ENCODE results near the gene ATF5.

The ATF5 gene

GRCh38 chr19:49889038-49889686 lies 39.8 kb upstream of the ATF5 start:
- ATAC-seq (replicated peaks) (no peak), DNase-seq (no peak)
- no peaks in the 10 kb centered on the region for H3K27me3 Mint-ChIP-seq
- H3K4me1 Mint-ChIP-seq (ENCODE audit: low read depth in 2 of 2): peaks cover 4 to 34% of the 10 kb centered on the region in 2 donors
- H3K4me3 Mint-ChIP-seq: peak overlapping the region; percentile 27 to 86
- no peaks in the 10 kb centered on the region for H3K9me3 Mint-ChIP-seq
- no peaks in the 10 kb centered on the region for H3K36me3 Mint-ChIP-seq (ENCODE audit: insufficient read depth)
- peak overlapping the region in 1 of 2 donors; percentile 99 for H3K27ac Mint-ChIP-seq

DNA sequence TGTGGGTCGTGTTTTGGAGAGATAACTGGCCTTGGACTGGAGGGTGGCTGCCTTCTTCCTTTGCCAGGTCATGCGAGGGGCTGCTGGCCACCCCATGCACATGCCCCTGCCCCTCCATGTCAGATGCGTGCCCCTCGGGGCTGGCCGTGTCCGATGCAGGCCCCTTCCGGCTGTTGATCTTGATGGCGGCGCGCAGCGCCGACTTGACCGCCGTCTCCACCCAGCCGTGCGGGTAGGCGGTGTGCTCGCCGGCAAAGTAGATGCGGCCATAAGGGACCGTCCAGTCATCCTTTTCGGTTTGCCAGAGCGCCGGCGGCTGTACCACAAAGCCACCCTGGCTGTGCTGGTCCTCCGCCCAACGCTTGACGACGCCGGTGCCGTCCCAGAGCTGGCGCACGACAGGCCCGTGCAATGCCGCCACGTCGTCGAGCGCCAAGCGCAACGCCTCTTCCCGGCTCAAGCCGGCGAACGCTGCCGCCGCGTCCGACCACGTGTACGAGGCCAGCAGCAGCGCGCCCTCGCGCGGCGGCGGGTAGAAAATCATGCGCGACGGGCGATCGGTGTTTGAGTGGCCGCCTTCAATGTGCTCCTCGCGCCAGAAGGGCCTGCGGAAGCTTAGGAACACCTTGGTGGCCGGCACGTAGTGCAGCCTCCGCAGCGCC lies 39.2 kb upstream of the ATF5 start:
- Mint-ChIP-seq H3K9me3 (no peaks in the 10 kb centered on the region), H3K4me1 (ENCODE audit: low read depth in 2 of 2) (peaks cover 4 to 40% of the 10 kb centered on the region in 2 donors), H3K36me3 (ENCODE audit: insufficient read depth) (no peaks in the 10 kb centered on the region), H3K27ac (peak overlapping the region in 1 of 2 donors; percentile 99), H3K27me3 (no peaks in the 10 kb centered on the region), H3K4me3 (peak overlapping the region; percentile 74 to 86)
- peak; percentile 46 for ATAC-seq (replicated peaks)
- DNase-seq: peak; percentile 60 to 73 (median 70)

GRCh38 chr19:49890349-49891311 lies 38.4 kb upstream of the ATF5 start:
- Mint-ChIP-seq H3K36me3 (ENCODE audit: insufficient read depth) (no peaks in the 10 kb centered on the region), H3K27me3 (no peaks in the 10 kb centered on the region), H3K9me3 (no peaks in the 10 kb centered on the region), H3K4me3 (peak overlapping the region; percentile 74 to 86), H3K27ac (peak overlapping the region in 1 of 2 donors; percentile 99), H3K4me1 (ENCODE audit: low read depth in 2 of 2) (peaks cover 4 to 46% of the 10 kb centered on the region in 2 donors)
- DNase-seq (peak; percentile 52 to 70 (median 69)), ATAC-seq (replicated peaks) (peak; percentile 56)

DNA sequence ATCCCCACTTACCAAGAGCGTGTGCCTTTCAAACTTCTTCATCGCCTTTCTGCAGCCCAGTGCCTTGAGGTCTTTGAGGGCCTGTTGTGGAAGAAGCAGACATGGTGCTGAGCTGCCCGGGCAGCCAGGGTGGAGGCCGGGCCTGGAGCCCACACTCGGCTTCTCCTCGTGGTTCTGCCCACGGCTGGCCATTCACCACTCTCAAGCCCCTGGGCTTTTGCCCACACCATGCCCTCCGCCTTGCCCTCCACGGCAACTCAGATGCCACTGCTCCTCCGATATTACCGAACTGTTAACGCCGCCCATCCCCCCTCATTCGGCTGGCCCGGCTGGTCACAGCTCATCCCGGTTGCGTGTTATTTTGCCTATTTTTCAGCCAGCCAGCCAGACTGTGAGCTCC lies 37.6 kb upstream of the ATF5 start:
- no peaks in the 10 kb centered on the region for H3K27me3 Mint-ChIP-seq
- peak overlapping the region in 1 of 2 donors; percentile 99 for H3K27ac Mint-ChIP-seq
- peaks cover 8 to 51% of the 10 kb centered on the region in 2 donors for H3K4me1 Mint-ChIP-seq (ENCODE audit: low read depth in 2 of 2)
- H3K36me3 Mint-ChIP-seq (ENCODE audit: insufficient read depth): no peaks in the 10 kb centered on the region
- DNase-seq (no peak), ATAC-seq (replicated peaks) (peak; percentile 2)
- no peaks in the 10 kb centered on the region for H3K9me3 Mint-ChIP-seq
- peak overlapping the region; percentile 6 to 86 for H3K4me3 Mint-ChIP-seq

DNA sequence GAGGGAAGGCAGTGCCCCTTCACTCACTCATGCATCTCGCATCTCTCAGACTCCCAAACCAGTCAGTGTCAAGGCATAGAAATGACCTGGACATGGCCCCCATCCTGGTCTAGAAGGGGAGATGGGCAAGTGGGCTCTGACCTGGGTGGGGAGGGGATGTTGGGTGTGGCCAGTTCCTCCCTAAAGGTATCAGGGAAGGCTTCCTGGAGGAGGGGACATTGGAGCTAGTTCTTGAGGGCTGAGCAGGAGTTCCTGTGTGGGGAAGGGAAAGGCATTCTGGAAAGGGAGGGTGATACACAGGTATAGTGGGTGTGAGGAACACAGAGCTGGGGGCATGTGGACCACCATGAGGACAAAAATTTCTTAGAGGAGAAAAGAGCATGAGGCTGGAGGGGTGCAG lies 36.3 kb upstream of the ATF5 start:
- DNase-seq: no peak
- H3K4me1 Mint-ChIP-seq (ENCODE audit: low read depth in 2 of 2): peaks cover 21 to 61% of the 10 kb centered on the region in 2 donors
- no peaks in the 10 kb centered on the region for H3K9me3 Mint-ChIP-seq
- no peak for ATAC-seq (replicated peaks)
- H3K27me3 Mint-ChIP-seq: no peaks in the 10 kb centered on the region
- peak overlapping the region in 1 of 2 donors; percentile 86 for H3K4me3 Mint-ChIP-seq
- H3K36me3 Mint-ChIP-seq (ENCODE audit: insufficient read depth): no peaks in the 10 kb centered on the region
- peak overlapping the region in 1 of 2 donors; percentile 99 for H3K27ac Mint-ChIP-seq

DNA sequence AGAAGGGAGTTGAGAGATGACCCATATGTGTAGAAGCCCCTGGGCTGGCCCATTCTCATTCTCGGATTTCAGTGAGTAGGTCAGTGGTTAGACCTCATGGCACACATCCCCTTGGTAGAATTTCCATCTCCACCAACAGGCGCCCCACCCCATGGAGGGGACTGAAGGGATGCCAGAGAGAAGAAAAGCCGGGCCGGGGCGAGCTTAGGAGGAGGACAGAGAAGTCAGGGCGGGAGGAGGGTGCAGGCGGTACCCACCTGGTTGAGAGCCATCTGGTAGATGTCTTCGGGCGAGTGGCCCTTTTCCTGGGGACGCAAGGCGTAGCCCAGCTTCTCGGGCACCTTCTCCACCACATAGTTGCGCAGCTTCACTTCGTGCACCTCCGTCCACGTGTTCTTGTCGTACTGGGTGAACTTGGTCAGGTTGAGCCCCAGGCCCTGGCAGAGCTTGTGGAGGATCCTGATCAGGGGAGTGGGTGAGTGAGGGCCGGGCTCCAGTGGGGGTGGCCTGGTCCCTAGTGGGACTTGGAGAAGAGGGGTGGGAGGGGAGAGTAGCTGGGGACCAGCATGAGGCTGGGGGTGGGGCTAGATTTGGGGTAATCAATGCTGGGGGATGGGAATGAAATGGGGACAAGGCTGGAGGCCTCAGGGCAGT lies 34.9 kb upstream of the ATF5 start:
- no peaks in the 10 kb centered on the region for H3K36me3 Mint-ChIP-seq (ENCODE audit: insufficient read depth)
- peak overlapping the region; percentile 98 to 99 for H3K27ac Mint-ChIP-seq
- H3K4me3 Mint-ChIP-seq: peak overlapping the region in 1 of 2 donors; percentile 86
- H3K27me3 Mint-ChIP-seq: no peaks in the 10 kb centered on the region
- H3K4me1 Mint-ChIP-seq (ENCODE audit: low read depth in 2 of 2): peaks cover 24 to 60% of the 10 kb centered on the region in 2 donors
- no peaks in the 10 kb centered on the region for H3K9me3 Mint-ChIP-seq
- DNase-seq (no peak), ATAC-seq (replicated peaks) (no peak)

- Mint-ChIP-seq H3K27ac (peak overlapping the region; percentile 98 to 99), H3K9me3 (no peaks in the 10 kb centered on the region), H3K27me3 (no peaks in the 10 kb centered on the region), H3K4me1 (ENCODE audit: low read depth in 2 of 2) (peaks cover 24 to 56% of the 10 kb centered on the region in 2 donors), H3K4me3 (peak overlapping the region in 1 of 2 donors; percentile 86), H3K36me3 (ENCODE audit: insufficient read depth) (no peaks in the 10 kb centered on the region)
- DNase-seq: peak in 2 of 3 experiments; percentile 53 to 55
- ATAC-seq (replicated peaks): peak; percentile 16
Measured at GRCh38 chr19:49894879-49895565, 34.0 kb upstream of the ATF5 start.

DNA sequence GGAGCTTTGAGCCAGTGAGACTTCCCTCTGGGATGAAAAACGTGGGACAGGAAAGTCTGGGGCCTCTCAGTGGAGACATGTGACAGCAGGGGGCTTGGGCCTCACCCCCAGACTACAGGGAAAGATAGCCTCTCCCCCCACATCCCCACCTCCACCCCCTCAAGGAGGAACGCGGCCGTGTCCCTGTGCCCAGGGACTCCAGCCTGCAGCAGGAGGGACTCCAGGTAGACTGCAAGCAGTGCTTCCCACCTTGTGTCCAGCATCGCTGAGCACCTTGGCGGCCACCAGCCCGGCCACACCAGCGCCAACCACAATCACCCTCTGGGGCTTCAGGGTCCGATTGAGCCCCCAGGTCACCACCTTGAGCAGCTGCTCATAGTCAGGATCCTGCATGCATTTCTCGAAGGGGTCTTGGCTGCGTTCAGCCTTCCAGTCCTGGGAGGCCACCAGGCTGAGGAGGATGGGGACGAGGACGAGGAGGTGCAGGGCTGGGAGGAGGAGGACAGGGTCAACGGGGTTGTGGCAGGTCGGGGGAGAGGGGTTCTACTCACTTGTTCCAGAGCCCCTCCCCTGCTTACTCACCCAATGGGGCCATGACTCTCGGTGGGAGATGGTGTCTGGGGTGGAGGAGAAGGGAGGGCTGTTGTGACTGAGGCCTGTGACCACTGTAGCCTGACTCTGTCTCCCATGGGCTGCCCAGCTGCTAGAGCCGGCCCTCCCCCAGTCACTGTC lies 33.3 kb upstream of the ATF5 start:
- peaks cover 24 to 53% of the 10 kb centered on the region in 2 donors for H3K4me1 Mint-ChIP-seq (ENCODE audit: low read depth in 2 of 2)
- no peaks in the 10 kb centered on the region for H3K9me3 Mint-ChIP-seq
- H3K4me3 Mint-ChIP-seq: peak overlapping the region; percentile 74 to 86
- H3K27me3 Mint-ChIP-seq: no peaks in the 10 kb centered on the region
- DNase-seq (no peak), ATAC-seq (replicated peaks) (no peak)
- H3K27ac Mint-ChIP-seq: peak overlapping the region; percentile 98 to 99
- peaks cover under 1% of the 10 kb centered on the region for H3K36me3 Mint-ChIP-seq (ENCODE audit: insufficient read depth)

DNA sequence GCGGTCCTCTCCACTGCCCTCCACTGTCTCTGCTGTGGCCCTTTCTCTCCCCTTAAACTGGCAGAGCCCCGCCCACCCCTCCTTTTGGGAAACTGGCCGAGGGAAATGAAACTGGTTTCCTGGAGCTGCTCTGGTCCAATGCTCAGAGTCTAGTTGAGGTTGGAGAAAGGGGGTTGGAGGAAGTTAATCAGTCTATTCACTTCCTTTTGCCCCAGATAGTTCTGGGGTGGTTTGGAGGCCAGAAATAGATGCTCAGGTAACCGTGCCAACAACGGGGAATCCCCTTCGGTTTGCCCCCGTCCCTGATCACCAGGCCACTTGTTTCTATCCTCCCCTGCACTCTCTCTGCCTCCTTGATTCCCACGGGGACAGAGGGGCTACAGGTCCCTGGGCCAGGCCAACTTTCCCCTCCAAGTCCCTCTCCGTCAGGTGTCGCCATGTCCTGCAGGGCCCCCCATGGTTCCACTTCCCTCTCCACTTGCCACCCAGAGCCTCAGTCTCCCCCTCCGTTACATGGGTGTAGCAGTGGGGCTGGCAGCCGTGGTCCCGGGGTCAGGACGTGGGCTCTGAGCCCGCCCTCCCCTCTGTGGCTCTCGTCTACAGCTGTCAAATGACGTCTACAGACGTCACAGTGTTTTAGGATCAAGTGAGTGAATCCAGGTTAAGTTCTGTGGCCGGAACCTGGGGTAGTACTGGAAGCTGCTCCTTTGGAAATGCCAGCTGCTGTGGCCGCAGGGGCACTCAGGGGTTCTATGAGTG lies 32.0 kb upstream of the ATF5 start, which contains the start of gene IL4I1:
Gene IL4I1 (minus strand): TSS at position 25 of the 759 bp plus-strand sequence. CDS start 727 bp downstream, outside the sequence.
- peaks cover 2% of the 10 kb centered on the region for H3K36me3 Mint-ChIP-seq (ENCODE audit: insufficient read depth)
- no peaks in the 10 kb centered on the region for H3K27me3 Mint-ChIP-seq
- ATAC-seq (replicated peaks): peak; percentile 66
- H3K4me1 Mint-ChIP-seq (ENCODE audit: low read depth in 2 of 2): peaks cover 24 to 47% of the 10 kb centered on the region in 2 donors
- H3K4me3 Mint-ChIP-seq: peak within 1 kb of the TSS; percentile 74 to 86
- peak within 1 kb of the TSS; percentile 98 to 99 for H3K27ac Mint-ChIP-seq
- DNase-seq: peak; percentile 69 to 77 (median 76)
- no peaks in the 10 kb centered on the region for H3K9me3 Mint-ChIP-seq

- DNase-seq (no peak), ATAC-seq (replicated peaks) (no peak)
- H3K36me3 Mint-ChIP-seq (ENCODE audit: insufficient read depth): peaks cover 16% of the 10 kb centered on the region
- no peaks in the 10 kb centered on the region for H3K9me3 Mint-ChIP-seq
- H3K4me3 Mint-ChIP-seq: no peak overlapping the region
- H3K27me3 Mint-ChIP-seq: no peaks in the 10 kb centered on the region
- H3K27ac Mint-ChIP-seq: peak overlapping the region in 1 of 2 donors; percentile 35
- peaks cover 0 to 4% of the 10 kb centered on the region in 2 donors for H3K4me1 Mint-ChIP-seq (ENCODE audit: low read depth in 2 of 2)
Measured at GRCh38 chr19:49904136-49904535, 24.9 kb upstream of the ATF5 start.

DNA sequence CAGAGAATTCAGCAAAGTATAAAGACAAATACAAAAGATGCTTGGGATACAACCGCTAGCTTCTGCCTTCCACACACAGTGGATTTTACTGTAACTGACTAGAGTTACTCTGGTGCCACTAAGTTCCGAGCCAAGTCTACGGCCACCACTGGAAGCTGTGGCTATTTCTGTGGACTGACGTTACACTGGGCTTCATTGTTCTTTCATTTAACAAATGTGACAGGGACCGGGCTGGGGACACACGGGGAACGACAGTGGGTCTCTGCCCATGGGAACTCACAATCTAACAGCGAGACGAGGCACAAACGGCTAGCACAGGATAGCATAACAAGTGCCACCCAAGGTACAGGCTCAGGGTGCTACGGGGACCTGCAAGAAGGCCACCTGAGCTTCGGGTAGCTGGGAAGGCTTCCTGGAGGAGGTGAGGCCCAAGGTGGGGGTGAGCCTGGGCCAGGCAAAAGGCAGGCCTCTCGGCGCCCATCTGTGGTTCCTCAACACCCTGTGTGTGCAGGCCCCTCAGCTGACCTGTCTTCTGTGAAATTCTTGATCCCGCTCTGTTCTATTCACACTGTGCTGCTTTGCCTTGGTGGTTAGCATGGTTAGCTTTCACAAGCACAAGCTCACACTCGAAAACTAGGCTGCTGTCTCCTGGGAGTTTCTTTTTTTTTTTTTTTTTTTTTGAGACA lies 22.0 kb upstream of the ATF5 start:
- Mint-ChIP-seq H3K4me3 (no peak overlapping the region), H3K4me1 (ENCODE audit: low read depth in 2 of 2) (peaks cover 9 to 12% of the 10 kb centered on the region in 2 donors), H3K27ac (peak overlapping the region in 1 of 2 donors; percentile 23), H3K27me3 (no peaks in the 10 kb centered on the region), H3K9me3 (no peaks in the 10 kb centered on the region), H3K36me3 (ENCODE audit: insufficient read depth) (peaks cover 16% of the 10 kb centered on the region)
- ATAC-seq (replicated peaks) (no peak), DNase-seq (no peak)
